HL-60 (cell line): ENCODE measurements around the gene RNASE13.

Source experiments
- DNase-seq, 2 experiments: peaks; one replicate each; pipeline ENCODE4 v3.0.0-alpha.2; 2010 to 2020; ENCODE audit warnings: low read depth in 1 of 2, low spot score in 1 of 2
- H3K27ac ChIP-seq: fragments of 250-450 bp; sonication (Bioruptor Pico); replicated peaks from 2 replicates; pipeline ENCODE4 v1.5.1; 2020; ENCODE audit warnings: mild to moderate bottlenecking, moderate library complexity
- H3K27me3 ChIP-seq: fragments of 250-450 bp; sonication (Bioruptor Pico); 2 replicates; pipeline ENCODE4 v1.5.1; 2021; ENCODE audit warnings: mild to moderate bottlenecking, moderate library complexity; ENCODE audit not compliant: insufficient read depth, poor library complexity, severe bottlenecking
- H3K4me3 ChIP-seq: replicated peaks from 2 replicates; pipeline ENCODE4 v1.5.1; 2011; ENCODE audit warnings: mild to moderate bottlenecking, control low read depth, low read length; ENCODE audit not compliant: insufficient read depth
- CTCF ChIP-seq: IDR thresholded peaks from one replicate; pipeline ENCODE4 v1.5.1; 2011; ENCODE audit warnings: low read length, control low read depth, inconsistent platforms; ENCODE audit not compliant: insufficient read depth
- GABPA ChIP-seq: IDR thresholded peaks from 2 replicates; pipeline ENCODE4 v1.6.1; 2012; ENCODE audit warnings: low read depth
- POLR2AphosphoS5 ChIP-seq: IDR thresholded peaks from 2 replicates; pipeline ENCODE4 v1.6.1; 2012; ENCODE audit warnings: low read depth
- REST ChIP-seq: IDR thresholded peaks from 2 replicates; pipeline ENCODE4 v1.6.1; 2012; ENCODE audit warnings: low read depth; ENCODE audit not compliant: insufficient replicate concordance
- SPI1 ChIP-seq: IDR thresholded peaks from 2 replicates; pipeline ENCODE4 v1.6.1; 2012; ENCODE audit warnings: low read depth, mild to moderate bottlenecking, borderline replicate concordance

The RNASE13 gene

GRCh38 chr14:21081521-21082142 is 47.0 kb upstream of the RNASE13 start:
- Histone ChIP-seq H3K27ac (no peak overlapping the region), H3K27me3 (no peaks in the 10 kb centered on the region), H3K4me3 (no peak overlapping the region)
- TF ChIP-seq GABPA (no peak), REST (no peak), CTCF (no peak), SPI1 (no peak), POLR2AphosphoS5 (no peak)
- DNase-seq, result no peak

GRCh38 chr14:21078726-21079125 is 44.1 kb upstream of the RNASE13 start:
- Histone ChIP-seq H3K4me3 (no peak overlapping the region), H3K27me3 (no peaks in the 10 kb centered on the region), H3K27ac (no peak overlapping the region)
- DNase-seq, result no peak
- TF ChIP-seq CTCF (no peak), SPI1 (no peak), POLR2AphosphoS5 (no peak), REST (no peak), GABPA (no peak)

- H3K4me3 ChIP-seq, result no peak overlapping the region
- TF ChIP-seq POLR2AphosphoS5 (no peak), REST (no peak), SPI1 (no peak)
- H3K27me3 ChIP-seq, result no peaks in the 10 kb centered on the region
- no peak overlapping the region for H3K27ac ChIP-seq
- DNase-seq, result no peak
These were observed 43.7 kb upstream of the RNASE13 start for GRCh38 chr14:21078287-21078686.

GRCh38 chr14:21077672-21078071 is 43.1 kb upstream of the RNASE13 start:
- no peak overlapping the region for H3K4me3 ChIP-seq
- DNase-seq, result no peak
- TF ChIP-seq CTCF (no peak), POLR2AphosphoS5 (no peak), SPI1 (no peak), REST (no peak)

More at GRCh38 chr14:21077672-21078071, 43.1 kb upstream of the RNASE13 start:
- H3K27me3 ChIP-seq, result no peaks in the 10 kb centered on the region
- no peak overlapping the region for H3K27ac ChIP-seq
